Subcutaneous adipose tissue (tissue), 4 donors: ENCODE results near the gene ATP6V0E2. TPM values are rescaled to one million over a fixed set of nuclear protein-coding genes. Genes with fewer than 3 reads are reported as not detected.

Source experiments
- CTCF ChIP-seq: fragments of 450-650 bp; IDR thresholded peaks from one replicate; pipeline ENCODE4 v1.5.1; 2016; ENCODE audit warnings: low read depth, mild to moderate bottlenecking, control low read depth, antibody characterized with exemption, moderate library complexity
- total RNA-seq, 4 donors: library from RNA; depleted of rRNA; stranded (reverse); fragments of >200 nt; gene quantifications; one replicate each; pipeline ENCODE4 v1.1.0, GENCODE V29; 2016

Gene ATP6V0E2
- total RNA-seq, 4 donors from 2014 or later = 7.5 to 32.8 (median 13.5) TPM

GRCh38 chr7:149878523-149878921, 4.8 kb downstream of the ATP6V0E2 start:
- no peak for TF ChIP-seq CTCF

- no peak for TF ChIP-seq CTCF
Observed at GRCh38 chr7:149879271-149879743, 5.5 kb downstream of the ATP6V0E2 start.

GRCh38 chr7:149879766-149880637, 6.2 kb downstream of the ATP6V0E2 start:
- TF ChIP-seq CTCF = no peak

GRCh38 chr7:149880638-149881311, 7.0 kb downstream of the ATP6V0E2 start:
- TF ChIP-seq CTCF = no peak

GRCh38 chr7:149881328-149882247, 7.8 kb downstream of the ATP6V0E2 start:
- no peak for TF ChIP-seq CTCF

GRCh38 chr7:149882248-149883047, 8.7 kb downstream of the ATP6V0E2 start:
- TF ChIP-seq CTCF = no peak
